Retinal pigment epithelial cell (primary cell): ENCODE data around the gene PRKN.

Experiments
- DNase-seq: peaks from one replicate; pipeline ENCODE4 v3.0.0-alpha.2; 2010; ENCODE audit warnings: low read depth
- H3K4me3 ChIP-seq: 2 replicates; pipeline ENCODE4 v1.5.1; 2011; ENCODE audit warnings: mild to moderate bottlenecking, low read length, control low read depth, moderate library complexity
- TF ChIP-seq, protein P1 (sequence below): conservative IDR thresholded peaks from 2 replicates; pipeline ENCODE4 v1.5.1; 2011; ENCODE audit warnings: low read depth, low read length, control low read depth, inconsistent platforms

PRKN gene

DNA sequence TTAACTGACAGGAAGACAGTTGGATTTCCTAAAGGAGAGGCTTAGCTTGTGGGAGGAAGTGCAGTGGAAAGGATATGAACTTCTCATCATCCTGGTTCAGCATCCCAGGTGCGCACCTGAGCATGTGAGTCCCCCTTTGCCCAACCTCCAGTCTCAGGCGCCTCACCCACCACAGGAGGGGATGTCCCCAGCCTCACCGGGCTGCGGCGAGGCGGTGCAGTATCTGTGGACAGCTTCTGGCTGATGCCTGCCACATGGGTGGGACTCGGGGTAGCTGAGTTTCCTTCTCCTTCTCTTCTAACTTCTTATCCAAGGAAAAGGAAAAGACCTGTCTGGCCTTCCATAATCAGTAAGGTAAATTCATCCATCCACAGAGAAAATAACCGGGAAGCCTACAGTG, 914.4 kb downstream of the PRKN start:
- DNase-seq, result no peak
- TF ChIP-seq, protein P1, sequence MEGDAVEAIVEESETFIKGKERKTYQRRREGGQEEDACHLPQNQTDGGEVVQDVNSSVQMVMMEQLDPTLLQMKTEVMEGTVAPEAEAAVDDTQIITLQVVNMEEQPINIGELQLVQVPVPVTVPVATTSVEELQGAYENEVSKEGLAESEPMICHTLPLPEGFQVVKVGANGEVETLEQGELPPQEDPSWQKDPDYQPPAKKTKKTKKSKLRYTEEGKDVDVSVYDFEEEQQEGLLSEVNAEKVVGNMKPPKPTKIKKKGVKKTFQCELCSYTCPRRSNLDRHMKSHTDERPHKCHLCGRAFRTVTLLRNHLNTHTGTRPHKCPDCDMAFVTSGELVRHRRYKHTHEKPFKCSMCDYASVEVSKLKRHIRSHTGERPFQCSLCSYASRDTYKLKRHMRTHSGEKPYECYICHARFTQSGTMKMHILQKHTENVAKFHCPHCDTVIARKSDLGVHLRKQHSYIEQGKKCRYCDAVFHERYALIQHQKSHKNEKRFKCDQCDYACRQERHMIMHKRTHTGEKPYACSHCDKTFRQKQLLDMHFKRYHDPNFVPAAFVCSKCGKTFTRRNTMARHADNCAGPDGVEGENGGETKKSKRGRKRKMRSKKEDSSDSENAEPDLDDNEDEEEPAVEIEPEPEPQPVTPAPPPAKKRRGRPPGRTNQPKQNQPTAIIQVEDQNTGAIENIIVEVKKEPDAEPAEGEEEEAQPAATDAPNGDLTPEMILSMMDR, result no peak
- no peak overlapping the region for H3K4me3 ChIP-seq

DNA sequence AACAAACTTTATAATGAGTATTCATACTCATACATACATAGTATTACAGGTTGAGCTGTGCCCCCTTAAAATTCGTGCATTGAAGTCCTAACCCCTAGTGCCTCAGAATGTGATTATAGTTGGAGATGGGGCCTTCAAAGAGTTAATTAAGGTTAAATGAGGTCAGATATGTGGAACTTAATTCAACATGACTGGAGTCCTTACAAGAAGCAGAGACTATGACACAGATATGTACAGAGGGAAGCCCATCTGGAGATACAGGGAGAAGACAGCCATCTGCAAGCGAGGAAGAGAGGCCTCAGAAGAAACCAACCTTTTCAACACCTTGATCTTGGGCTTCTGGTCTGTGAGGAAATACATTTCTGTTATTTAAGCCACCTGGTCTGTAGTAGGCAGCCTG, 917.6 kb downstream of the PRKN start:
- no peak overlapping the region for H3K4me3 ChIP-seq
- TF ChIP-seq, protein P1, result no peak
- DNase-seq, result no peak

DNA sequence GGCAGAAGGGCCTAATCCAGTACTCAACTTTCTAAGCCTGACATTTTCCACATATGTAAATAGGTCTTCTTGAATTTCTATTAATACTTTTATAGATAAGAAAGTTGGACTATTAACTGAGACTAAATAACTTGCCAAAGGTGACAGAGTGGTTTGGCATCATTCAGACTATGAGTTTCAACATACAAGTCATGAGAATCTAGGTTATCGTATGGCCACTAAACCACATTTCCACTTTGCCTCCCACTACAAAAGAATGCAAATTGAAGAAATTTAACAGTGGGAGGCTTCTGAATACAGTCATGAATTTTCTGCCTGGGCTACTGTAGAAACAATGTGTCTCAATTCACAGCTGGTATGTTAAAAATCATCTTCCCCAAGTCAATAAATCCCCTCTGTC, 922.7 kb downstream of the PRKN start:
- no peak overlapping the region for H3K4me3 ChIP-seq
- DNase-seq, result no peak
- TF ChIP-seq, protein P1, result no peak

DNA sequence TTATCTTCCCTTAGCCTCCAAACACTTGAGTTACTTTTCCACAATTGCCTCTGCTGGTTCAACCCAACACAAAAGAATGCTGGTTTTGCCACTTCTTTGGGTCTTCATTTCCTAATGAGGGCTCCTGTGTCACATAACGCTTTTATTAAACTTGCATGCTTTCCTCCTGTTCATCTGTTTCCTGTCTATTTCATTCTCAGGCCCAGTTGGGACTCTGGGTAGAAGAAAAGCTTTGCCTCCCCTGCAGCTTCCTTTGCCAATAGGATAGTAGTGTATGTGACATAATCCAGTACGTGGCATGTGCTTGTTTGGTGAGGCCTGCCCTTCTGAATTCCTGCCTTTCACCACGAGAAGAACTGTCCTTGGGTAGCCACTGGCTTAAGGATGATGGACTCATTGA, 924.4 kb downstream of the PRKN start:
- no peak for DNase-seq
- TF ChIP-seq, protein P1, result no peak
- no peak overlapping the region for H3K4me3 ChIP-seq

DNA sequence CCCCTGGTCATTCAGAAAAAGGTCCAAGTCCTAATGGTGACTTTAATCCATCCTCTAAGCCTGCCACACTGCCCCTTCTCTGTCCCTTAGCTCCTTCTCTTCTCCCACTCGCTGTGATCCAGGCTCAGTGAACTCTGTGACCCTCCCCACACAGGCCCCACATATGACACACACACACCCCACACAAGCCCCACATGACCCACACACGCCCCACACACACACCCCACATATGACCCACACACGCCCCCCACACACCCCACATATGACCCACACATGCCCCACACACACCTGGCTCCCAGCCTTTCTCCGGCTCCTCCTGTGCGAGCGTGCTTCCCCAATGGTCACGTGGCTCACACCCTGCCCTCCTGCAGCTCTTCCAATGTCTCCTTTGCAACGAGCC, 925.3 kb downstream of the PRKN start:
- no peak overlapping the region for H3K4me3 ChIP-seq
- no peak for DNase-seq
- TF ChIP-seq, protein P1, result no peak

DNA sequence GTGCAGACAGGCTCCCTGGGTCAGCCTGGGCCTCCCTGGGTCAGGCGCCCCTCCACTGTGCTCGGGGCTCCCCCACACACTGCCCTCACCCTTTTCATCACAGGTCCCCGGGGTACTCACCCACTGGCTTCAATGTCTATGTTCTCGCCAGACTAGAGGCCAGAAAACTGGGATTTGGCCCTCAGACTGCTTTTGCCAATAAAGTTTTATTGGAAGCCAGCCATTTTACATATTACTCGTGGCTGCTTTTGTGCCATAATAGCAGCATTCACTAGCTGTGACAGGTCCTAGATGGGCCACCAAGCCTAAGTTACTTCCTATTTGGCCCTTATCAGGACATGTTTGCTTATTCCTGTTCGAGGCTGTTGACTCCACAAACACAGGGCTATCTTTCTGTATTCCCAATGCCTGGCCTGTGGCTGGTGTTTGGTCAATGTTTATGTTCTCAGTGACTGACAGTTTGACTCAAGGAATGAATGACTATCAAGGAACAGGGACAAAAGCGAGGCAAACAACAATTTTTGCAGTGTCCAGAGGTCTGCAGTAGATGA, 928.6 kb downstream of the PRKN start:
- H3K4me3 ChIP-seq, result no peak overlapping the region
- DNase-seq, result no peak
- TF ChIP-seq, protein P1, result no peak

DNA sequence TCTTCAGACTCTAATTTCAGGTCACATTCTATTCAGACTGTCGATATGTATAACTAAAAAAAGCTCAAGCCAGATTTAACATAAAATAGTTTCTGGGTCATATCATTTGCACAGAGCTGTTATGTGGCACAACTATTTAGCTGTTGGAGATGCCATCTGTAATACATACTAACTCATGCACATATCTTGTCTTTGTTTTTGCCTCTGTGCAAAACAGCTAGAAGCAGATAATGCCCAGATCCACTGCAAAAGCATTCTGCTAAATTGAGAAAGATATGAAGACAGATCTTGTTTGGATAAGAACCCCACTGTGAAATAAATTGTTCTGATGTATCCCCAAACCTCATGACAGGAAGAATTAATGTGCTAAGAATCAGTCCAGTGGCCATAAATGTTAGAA, 930.9 kb downstream of the PRKN start:
- TF ChIP-seq, protein P1, result no peak
- H3K4me3 ChIP-seq, result no peak overlapping the region
- no peak for DNase-seq
